OCI-LY1 (cell line): ENCODE results near the gene MBNL1.

Experiments used
- H2AFZ ChIP-seq: fragments of 200-600 bp; sonication (generic), shearing (Covaris generic); 2 replicates; pipeline ENCODE4 v1.6.0; 2014; ENCODE audit warnings: antibody characterized with exemption, mild to moderate bottlenecking, low read length
- H3F3A ChIP-seq: fragments of 200-600 bp; sonication (generic), shearing (Covaris generic); 2 replicates; pipeline ENCODE4 v1.6.0; 2014; ENCODE audit warnings: mild to moderate bottlenecking, antibody characterized with exemption, low read length, moderate library complexity; ENCODE audit not compliant: insufficient read depth
- H3K27ac ChIP-seq: fragments of 200-600 bp; sonication (generic); 2 replicates; pipeline ENCODE4 v1.5.1; 2014; ENCODE audit warnings: low read length, mixed run types, mild to moderate bottlenecking, low read depth; ENCODE audit not compliant: poor library complexity, severe bottlenecking
- H3K27me3 ChIP-seq: fragments of 200-600 bp; sonication (generic); 2 replicates; pipeline ENCODE4 v1.6.0; 2014; ENCODE audit warnings: antibody characterized with exemption, mild to moderate bottlenecking, low read length, moderate library complexity; ENCODE audit not compliant: insufficient read depth
- H3K36me3 ChIP-seq: fragments of 200-600 bp; sonication (generic); 2 replicates; pipeline ENCODE4 v1.6.1; 2014; ENCODE audit warnings: mild to moderate bottlenecking, antibody characterized with exemption, low read length, moderate library complexity, mixed read lengths; ENCODE audit not compliant: insufficient read depth
- H3K4me1 ChIP-seq: fragments of 200-600 bp; sonication (generic); 2 replicates; pipeline ENCODE4 v1.5.1; 2014; ENCODE audit warnings: mild to moderate bottlenecking, low read length, moderate library complexity; ENCODE audit not compliant: insufficient read depth, severe bottlenecking
- H3K4me2 ChIP-seq: fragments of 200-600 bp; sonication (generic), shearing (Covaris generic); 2 replicates; pipeline ENCODE4 v1.6.1; 2014; ENCODE audit warnings: low read length
- H3K4me3 ChIP-seq: fragments of 200-600 bp; sonication (generic); 2 replicates; pipeline ENCODE4 v1.5.1; 2014; ENCODE audit warnings: low read length, low read depth, mild to moderate bottlenecking, mixed read lengths; ENCODE audit not compliant: poor library complexity, severe bottlenecking
- H3K79me2 ChIP-seq: fragments of 200-600 bp; shearing (Covaris generic); 2 replicates; pipeline ENCODE4 v1.6.1; 2016; ENCODE audit warnings: mixed run types, low read length, mixed read lengths; ENCODE audit not compliant: insufficient read depth
- H3K9ac ChIP-seq: fragments of 200-600 bp; sonication (generic), shearing (Covaris generic); 2 replicates; pipeline ENCODE4 v1.6.1; 2014; ENCODE audit warnings: mild to moderate bottlenecking, low read length, mixed read lengths
- H3K9me2 ChIP-seq: fragments of 200-600 bp; sonication (generic), shearing (Covaris generic); 2 replicates; pipeline ENCODE4 v1.6.1; 2014; ENCODE audit warnings: low read depth, mild to moderate bottlenecking, low read length, mixed read lengths
- H3K9me3 ChIP-seq: fragments of 200-600 bp; shearing (Covaris generic); 2 replicates; pipeline ENCODE4 v1.6.1; 2014; ENCODE audit warnings: low read length, mixed read lengths
- H4K20me1 ChIP-seq: fragments of 200-600 bp; sonication (generic), shearing (Covaris generic); 2 replicates; pipeline ENCODE4 v1.6.0; 2016; ENCODE audit warnings: mild to moderate bottlenecking, low read length; ENCODE audit not compliant: insufficient read depth
- CTCF ChIP-seq: fragments of 200-600 bp; sonication (generic), shearing (Covaris generic); IDR thresholded peaks from 2 replicates; pipeline ENCODE4 v1.5.1; 2017; ENCODE audit warnings: mild to moderate bottlenecking, antibody characterized with exemption, low read length, moderate library complexity, mixed read lengths
- EZH2 ChIP-seq: fragments of 200-600 bp; sonication (generic), shearing (Covaris generic); IDR thresholded peaks from 2 replicates; pipeline ENCODE4 v1.8.0; 2017; ENCODE audit warnings: borderline replicate concordance, mixed run types, mild to moderate bottlenecking, antibody characterized with exemption, low read length, moderate library complexity, mixed read lengths

The MBNL1 gene

GRCh38 chr3:152446495-152446894 is 177.8 kb downstream of the MBNL1 start:
- H3K4me2 ChIP-seq, result no peak overlapping the region
- H3F3A ChIP-seq, result peaks cover 4% of the 10 kb centered on the region; the same call in 1 of the 2 replicates
- H3K4me1 ChIP-seq, result peaks cover 21% of the 10 kb centered on the region
- H3K36me3 ChIP-seq, result peaks cover 72% of the 10 kb centered on the region
- H4K20me1 ChIP-seq, result peaks cover 2% of the 10 kb centered on the region; the same call in 1 of the 2 replicates
- H3K27ac ChIP-seq, result no peak overlapping the region
- no peak for TF ChIP-seq EZH2
- no peak for TF ChIP-seq CTCF
- H3K9me2 ChIP-seq, result no peaks in the 10 kb centered on the region
- H3K79me2 ChIP-seq, result peaks cover 43% of the 10 kb centered on the region
- no peak overlapping the region for H3K9ac ChIP-seq
- H3K4me3 ChIP-seq, result no peak overlapping the region
- no peak overlapping the region for H2AFZ ChIP-seq
- no peaks in the 10 kb centered on the region for H3K9me3 ChIP-seq
- H3K27me3 ChIP-seq, result no peaks in the 10 kb centered on the region

- Histone ChIP-seq H4K20me1 (peaks cover 2% of the 10 kb centered on the region; the same call in 1 of the 2 replicates), H3K79me2 (peaks cover 35% of the 10 kb centered on the region), H3K27ac (no peak overlapping the region), H3K36me3 (peaks cover 82% of the 10 kb centered on the region), H3K4me2 (no peak overlapping the region), H3K9me3 (no peaks in the 10 kb centered on the region), H3K9me2 (no peaks in the 10 kb centered on the region), H3K4me1 (peaks cover 15% of the 10 kb centered on the region), H3K27me3 (no peaks in the 10 kb centered on the region), H3K9ac (no peak overlapping the region), H2AFZ (no peak overlapping the region), H3K4me3 (no peak overlapping the region), H3F3A (peaks cover 3% of the 10 kb centered on the region; the same call in 1 of the 2 replicates)
- TF ChIP-seq CTCF (no peak), EZH2 (no peak)
Observed at GRCh38 chr3:152447511-152447910, 178.8 kb downstream of the MBNL1 start.

- H3K4me3 ChIP-seq, result no peak overlapping the region
- TF ChIP-seq CTCF, result no peak
- TF ChIP-seq EZH2, result no peak
- H3K9me3 ChIP-seq, result no peaks in the 10 kb centered on the region
- no peak overlapping the region for H2AFZ ChIP-seq
- peaks cover 9% of the 10 kb centered on the region for H3K4me1 ChIP-seq
- H3K9me2 ChIP-seq, result no peaks in the 10 kb centered on the region
- no peak overlapping the region for H3K4me2 ChIP-seq
- peaks cover 2% of the 10 kb centered on the region; the same call in 1 of the 2 replicates for H4K20me1 ChIP-seq
- no peak overlapping the region for H3K9ac ChIP-seq
- no peak overlapping the region for H3K27ac ChIP-seq
- H3K79me2 ChIP-seq, result peaks cover 29% of the 10 kb centered on the region
- H3K36me3 ChIP-seq, result peaks cover 87% of the 10 kb centered on the region
- no peaks in the 10 kb centered on the region for H3K27me3 ChIP-seq
- H3F3A ChIP-seq, result no peaks in the 10 kb centered on the region
Observed at GRCh38 chr3:152448091-152448490, 179.4 kb downstream of the MBNL1 start.
